8988T (cell line): ENCODE results near the gene MGP.

Source experiments
- DNase-seq: peaks from one replicate; pipeline ENCODE4 v3.0.0; 2011

The MGP gene

GRCh38 chr12:14885718-14886221, at the start of gene MGP:
Gene MGP, minus strand, starts transcription at chr12:14885854. Its CDS starts 63 bp downstream, at chr12:14885791.
- DNase-seq: no peak

GRCh38 chr12:14935031-14935430, 49.4 kb upstream of the MGP start:
- no peak for DNase-seq

- no peak for DNase-seq
Measured at GRCh38 chr12:14934511-14934910, 48.9 kb upstream of the MGP start.

DNA sequence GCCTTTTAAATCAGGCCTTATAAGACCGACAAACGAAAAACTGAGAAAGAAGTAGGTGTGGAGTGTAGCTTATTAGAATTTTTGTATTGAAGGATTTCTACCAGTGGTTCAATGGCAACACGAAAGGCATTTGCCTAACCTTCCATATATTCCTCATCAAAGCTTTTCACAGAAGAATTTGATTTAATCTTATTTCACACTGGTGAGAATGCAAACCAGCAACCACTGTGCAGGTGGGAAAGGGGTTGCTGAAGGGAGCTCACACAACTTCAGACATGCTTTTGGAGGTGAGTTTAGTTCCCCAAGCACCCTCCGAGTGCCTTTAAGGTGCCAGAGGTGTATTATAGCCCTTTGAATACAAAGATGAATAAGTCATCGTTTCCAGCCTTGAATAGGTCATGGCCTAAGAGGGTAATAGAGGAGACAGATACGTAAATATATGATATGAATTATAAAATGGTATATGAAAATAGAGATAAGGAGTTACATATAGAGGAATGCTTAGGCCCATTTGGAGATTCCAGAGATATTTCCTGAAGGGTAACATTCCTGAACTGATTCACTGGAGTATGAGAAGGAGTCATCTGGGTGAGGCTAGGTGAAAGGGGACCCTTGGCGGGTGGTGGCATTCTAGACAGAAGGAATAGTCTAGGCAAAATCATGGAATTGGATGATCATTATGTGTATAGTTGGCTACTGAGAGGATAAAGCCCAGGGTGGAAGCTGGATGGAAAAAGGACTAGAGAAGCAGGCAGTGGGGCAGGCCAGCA, 46.3 kb upstream of the MGP start:
- DNase-seq: no peak

GRCh38 chr12:14931359-14931758, 45.7 kb upstream of the MGP start:
- DNase-seq: no peak

DNA sequence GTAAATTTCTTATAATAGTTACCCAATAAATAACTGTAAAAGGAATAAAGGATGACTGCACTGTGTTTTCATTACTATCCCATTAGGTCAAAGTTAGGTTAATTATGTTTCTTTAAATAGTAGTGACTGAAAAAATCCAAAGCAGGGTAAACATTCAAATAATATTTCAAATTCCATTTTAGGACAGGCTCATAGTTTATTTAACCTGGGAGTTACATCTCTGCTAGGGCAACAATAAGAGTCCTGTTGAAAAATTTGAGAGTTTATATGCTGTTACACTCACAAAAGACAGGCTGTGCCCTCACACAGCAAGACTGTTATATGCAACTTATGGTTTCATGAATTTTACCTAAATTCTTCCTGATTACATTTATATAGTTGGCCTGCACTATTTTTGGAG, 44.6 kb upstream of the MGP start:
- no peak for DNase-seq

DNA sequence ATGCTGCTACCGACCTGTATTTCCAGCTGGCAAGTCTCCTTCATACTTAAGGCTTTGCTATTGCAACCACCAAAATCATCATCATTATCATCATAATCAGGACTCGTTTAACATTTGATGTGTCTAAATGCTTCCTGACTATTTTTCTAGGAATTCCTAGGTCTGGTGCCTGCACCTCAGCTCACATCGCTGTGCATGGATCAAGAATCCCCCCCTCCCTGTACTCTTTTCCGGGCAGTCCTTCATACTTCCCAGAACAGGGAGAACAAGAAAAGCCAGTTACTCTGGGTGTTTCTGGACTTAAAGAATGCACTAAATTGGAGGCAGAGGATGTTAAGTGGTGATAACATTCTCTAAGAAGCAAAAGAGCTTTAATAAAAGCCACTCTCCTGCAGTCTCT, 43.3 kb upstream of the MGP start:
- no peak for DNase-seq

DNA sequence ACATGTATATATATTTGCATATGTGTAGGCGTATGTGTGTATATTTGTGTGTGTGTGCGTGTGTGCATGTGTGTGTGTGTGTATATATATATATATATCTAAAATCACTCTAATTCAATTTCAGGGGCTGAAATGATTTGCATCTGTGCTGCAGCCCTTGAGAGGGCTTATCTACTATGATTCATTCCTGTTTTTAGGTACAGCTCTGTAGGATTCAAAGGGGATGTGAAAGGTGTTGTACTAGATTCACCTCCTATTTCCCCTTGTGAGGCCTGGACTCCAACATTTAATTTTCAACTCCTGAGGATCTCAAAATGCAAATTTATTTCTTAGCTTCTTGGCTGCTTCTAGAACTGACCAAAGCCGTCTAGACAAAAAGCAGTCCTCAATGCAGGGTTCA, 41.6 kb upstream of the MGP start:
- DNase-seq: no peak

DNA sequence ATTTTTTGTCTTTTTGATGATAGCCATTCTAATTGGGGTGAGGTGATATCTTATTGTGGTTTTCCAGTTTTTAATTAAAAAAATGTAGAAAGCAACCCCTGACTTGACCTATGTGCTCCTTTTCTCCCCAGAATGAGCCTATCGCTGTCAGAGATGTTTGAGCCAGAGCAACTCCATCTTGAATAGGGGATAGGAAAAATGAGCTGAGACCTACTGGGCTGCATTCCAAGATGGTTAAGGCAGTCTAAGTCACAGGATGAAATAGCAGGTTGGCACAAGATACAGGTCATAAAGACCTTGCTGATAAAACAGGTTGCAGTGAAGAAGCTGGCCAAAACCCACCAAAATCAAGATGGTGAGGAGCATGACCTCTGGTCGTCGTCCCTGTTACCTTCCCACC, 38.9 kb upstream of the MGP start:
- no peak for DNase-seq

DNA sequence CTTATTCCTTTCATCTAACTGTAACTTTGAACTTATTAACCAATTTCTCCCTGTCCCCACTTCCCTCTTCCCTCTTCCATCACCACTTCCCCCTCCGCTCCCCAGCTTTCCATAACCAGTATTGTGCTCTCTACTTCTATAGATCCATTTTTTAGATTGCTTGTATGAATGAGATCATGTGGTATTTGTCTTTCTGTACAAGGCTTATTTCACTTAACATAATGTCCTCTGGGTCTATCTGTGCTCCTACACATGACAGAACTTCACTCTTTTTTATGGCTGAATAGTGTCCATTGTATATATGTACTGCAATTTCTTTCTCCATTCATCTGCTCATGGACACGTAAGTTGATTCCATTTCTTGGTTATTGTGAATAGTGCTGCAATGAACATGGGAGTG, 38.3 kb upstream of the MGP start:
- no peak for DNase-seq

- DNase-seq: no peak
Measured at GRCh38 chr12:14921218-14921617, 35.6 kb upstream of the MGP start.

GRCh38 chr12:14920475-14921126, 34.9 kb upstream of the MGP start:
- no peak for DNase-seq

- DNase-seq: no peak
Measured at GRCh38 chr12:14919455-14919854, 33.8 kb upstream of the MGP start.

- no peak for DNase-seq
Measured at GRCh38 chr12:14915736-14916135, 30.1 kb upstream of the MGP start.

- no peak for DNase-seq
Measured at GRCh38 chr12:14913381-14913781, 27.7 kb upstream of the MGP start.

GRCh38 chr12:14911131-14911530, 25.5 kb upstream of the MGP start:
- DNase-seq: no peak

GRCh38 chr12:14910090-14910915, 24.6 kb upstream of the MGP start:
- DNase-seq: no peak

GRCh38 chr12:14907953-14908352, 22.3 kb upstream of the MGP start:
- DNase-seq: no peak

- no peak for DNase-seq
Measured at GRCh38 chr12:14906114-14906513, 20.5 kb upstream of the MGP start.

GRCh38 chr12:14905269-14906004, 19.8 kb upstream of the MGP start:
- no peak for DNase-seq

DNA sequence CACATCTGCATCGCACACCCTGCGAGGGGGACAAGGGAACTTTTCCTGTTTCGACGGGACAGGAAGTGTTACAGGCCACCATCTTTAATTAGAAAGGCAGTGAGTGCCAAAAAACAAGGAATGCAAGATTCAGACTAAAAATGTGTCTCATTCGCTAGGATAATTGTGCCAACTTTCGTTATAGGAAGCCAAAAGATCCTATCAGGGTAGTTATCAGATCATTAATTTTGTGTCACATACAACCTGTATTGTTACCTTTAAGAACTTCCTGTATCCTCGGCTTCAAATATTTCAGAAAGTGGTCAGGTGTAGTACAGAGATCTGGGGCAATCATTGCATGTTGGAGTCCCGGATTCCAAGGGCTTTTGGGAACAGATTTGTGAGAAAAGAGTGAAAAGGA, 19.2 kb upstream of the MGP start:
- no peak for DNase-seq

- no peak for DNase-seq
Measured at GRCh38 chr12:14903386-14904098, 17.9 kb upstream of the MGP start.
